GM12864 (cell line): Measurements from ENCODE around the gene CD2.

Experiments used
- DNase-seq: peaks from one replicate; pipeline ENCODE4 v3.0.0-alpha.2; 2011; ENCODE audit warnings: low read depth
- H3K4me3 ChIP-seq: 2 replicates; pipeline ENCODE4 v1.5.1; 2011; ENCODE audit warnings: mild to moderate bottlenecking, low read depth, low read length, control low read depth
- TF ChIP-seq, protein P1 (sequence below): IDR thresholded peaks from 2 replicates; pipeline ENCODE4 v1.5.1; 2011; ENCODE audit warnings: low read depth, mild to moderate bottlenecking, moderate library complexity, low read length, control low read depth, inconsistent platforms; ENCODE audit errors: missing control alignments

CD2 gene

DNA sequence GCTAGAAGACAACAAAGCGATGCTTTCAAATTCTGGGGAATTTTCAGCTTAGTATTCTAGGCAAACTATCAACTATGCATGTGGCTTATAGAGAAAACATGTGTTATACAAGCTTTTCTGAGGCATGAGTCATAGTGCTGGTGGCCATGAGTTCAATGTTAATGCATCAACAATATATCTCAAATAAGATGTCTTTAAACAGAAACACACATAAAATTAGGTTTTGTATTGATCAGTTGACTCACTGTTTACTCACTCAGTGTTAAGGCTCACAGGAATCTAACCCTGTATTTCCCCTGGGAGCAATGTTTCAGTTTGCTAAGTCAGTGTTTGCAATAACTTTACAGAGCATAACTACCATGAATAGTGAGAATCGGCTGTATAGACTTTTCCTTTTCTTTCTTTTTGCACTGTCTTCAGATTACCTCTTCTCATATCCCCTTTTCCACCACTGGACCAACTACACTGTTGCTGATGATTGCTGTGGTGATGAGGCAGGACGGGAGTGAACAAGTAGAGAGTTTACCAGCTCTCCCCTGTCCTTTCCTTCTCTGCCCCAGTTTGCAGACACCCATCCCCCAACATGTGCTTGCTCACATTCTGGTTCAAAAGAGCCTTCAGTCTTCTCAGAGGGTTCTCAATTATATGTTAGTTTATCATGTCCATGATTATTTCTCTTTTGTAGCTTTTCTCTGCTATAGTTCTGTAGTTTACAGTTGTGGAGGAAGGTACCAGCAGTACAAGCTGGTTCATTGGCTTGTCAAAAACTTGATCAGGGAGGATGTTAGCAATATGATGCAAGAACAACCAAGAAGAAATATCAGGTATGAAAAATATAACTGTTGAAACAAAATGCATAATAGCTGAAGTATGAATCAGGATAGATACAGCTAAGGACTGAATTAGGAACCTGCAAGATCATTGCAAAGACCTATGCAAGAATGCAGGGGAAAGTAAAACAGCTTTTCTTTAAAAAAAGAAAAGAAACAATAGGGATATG, 23.9 kb downstream of the CD2 start:
- DNase-seq: no peak
- H3K4me3 ChIP-seq: no peak overlapping the region
- TF ChIP-seq, protein P1, sequence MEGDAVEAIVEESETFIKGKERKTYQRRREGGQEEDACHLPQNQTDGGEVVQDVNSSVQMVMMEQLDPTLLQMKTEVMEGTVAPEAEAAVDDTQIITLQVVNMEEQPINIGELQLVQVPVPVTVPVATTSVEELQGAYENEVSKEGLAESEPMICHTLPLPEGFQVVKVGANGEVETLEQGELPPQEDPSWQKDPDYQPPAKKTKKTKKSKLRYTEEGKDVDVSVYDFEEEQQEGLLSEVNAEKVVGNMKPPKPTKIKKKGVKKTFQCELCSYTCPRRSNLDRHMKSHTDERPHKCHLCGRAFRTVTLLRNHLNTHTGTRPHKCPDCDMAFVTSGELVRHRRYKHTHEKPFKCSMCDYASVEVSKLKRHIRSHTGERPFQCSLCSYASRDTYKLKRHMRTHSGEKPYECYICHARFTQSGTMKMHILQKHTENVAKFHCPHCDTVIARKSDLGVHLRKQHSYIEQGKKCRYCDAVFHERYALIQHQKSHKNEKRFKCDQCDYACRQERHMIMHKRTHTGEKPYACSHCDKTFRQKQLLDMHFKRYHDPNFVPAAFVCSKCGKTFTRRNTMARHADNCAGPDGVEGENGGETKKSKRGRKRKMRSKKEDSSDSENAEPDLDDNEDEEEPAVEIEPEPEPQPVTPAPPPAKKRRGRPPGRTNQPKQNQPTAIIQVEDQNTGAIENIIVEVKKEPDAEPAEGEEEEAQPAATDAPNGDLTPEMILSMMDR: no peak

DNA sequence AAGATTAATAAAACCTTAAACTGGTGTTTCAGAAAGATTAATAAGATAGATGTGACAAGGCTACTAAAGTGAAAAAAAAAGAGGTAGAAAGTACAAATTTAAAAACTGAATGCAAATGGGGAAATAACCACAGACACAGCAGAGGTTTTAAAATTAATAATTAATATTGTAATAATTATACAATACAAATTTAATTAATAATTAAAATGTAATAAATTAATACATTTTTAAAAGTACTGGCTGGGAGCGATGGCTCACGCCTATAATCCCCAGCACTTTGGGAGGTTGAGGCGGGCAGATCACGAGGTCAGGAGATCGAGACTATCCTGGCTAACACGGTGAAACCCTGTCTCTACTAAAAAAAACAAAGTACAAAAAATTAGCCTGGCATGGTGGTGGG, 26.8 kb downstream of the CD2 start:
- H3K4me3 ChIP-seq: no peak overlapping the region
- TF ChIP-seq, protein P1: no peak
- DNase-seq: no peak

- DNase-seq: no peak
- TF ChIP-seq, protein P1: no peak
Observed at GRCh38 chr1:116785006-116785405, 30.8 kb downstream of the CD2 start.

GRCh38 chr1:116786049-116786448, 31.8 kb downstream of the CD2 start:
- TF ChIP-seq, protein P1: no peak
- H3K4me3 ChIP-seq: no peak overlapping the region
- DNase-seq: no peak

More at GRCh38 chr1:116785006-116785405, 30.8 kb downstream of the CD2 start:
- H3K4me3 ChIP-seq: no peak overlapping the region

GRCh38 chr1:116791727-116792126, 37.5 kb downstream of the CD2 start:
- no peak overlapping the region for H3K4me3 ChIP-seq
- TF ChIP-seq, protein P1: no peak

DNA sequence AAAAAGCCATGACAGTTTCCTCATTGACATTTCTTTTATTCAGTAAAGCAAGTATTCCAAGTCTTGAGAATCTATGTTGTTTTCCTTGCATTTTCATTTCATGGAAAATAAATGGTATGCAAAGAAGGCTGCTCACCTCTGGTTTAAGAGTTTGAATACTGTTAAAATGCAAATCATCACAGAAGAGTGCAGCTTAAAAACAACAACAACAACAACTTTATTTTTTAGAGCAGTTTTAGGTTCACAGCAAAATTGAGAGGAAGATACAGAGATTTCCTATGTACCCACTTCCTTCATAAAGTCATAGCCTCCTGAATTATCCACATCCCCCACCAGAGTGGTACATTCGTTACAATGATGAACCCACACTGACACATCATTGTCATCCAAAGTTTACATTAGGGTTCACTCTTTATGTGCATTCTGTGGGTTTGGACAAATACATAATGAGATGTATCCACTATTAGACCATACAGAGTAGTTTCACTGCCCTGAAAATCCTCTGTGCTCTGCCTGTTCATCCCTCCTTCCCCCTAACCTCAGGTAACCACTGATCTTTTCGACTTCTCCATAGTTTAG, 39.2 kb downstream of the CD2 start:
- DNase-seq: no peak
- TF ChIP-seq, protein P1: no peak
- no peak overlapping the region for H3K4me3 ChIP-seq

More at GRCh38 chr1:116791727-116792126, 37.5 kb downstream of the CD2 start:
- DNase-seq: no peak
